Measurements from ENCODE around the gene GLCE. TPM values are rescaled to one million over a fixed set of nuclear protein-coding genes. Genes with fewer than 3 reads are reported as not detected.
"Not testable (repeated sequence)": the region's sequence is repeated elsewhere in the genome, so short reads cannot be mapped to it uniquely, and the experiment has no call there.

GLCE gene
- total and polyA plus RNA-seq, 4 experiments from 2014 or later = 6.1 to 9.0 (median 7.2) TPM

DNA sequence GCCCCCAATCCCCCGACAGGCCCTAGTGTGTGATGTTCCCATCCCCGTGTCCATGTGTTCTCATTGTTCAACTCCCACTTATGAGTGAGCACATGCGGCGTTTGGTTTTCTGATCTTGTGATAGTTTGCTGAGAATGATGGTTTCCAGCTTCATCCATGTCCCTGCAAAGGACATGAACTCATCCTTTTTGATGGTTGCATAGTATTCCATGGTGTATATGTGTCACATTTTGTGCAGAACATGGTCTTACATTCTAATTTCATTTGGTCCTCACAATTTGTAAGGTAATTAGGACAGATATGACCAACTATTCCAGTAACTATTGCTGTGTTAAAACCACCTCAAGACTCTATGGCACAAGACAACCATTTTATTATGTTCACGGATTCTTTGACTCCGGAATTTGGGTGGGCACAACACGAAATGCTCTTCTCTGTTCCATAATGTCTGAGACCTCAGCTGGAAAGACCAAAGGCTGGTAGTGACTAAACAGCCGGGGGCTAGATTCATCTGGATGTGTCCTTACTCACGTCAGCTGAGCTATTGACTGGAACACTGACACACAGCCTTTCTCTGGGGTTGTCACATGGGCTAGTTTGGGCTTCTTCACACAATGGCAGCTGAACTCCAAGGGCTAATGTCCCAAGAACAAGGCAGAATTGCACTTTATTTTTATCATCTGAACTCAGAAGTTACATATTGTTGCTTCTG, 13.6 kb upstream of the GLCE start:
- Mint-ChIP-seq H3K4me3 (no peak overlapping the region), H3K27ac (no peak overlapping the region), H3K4me1 (no peaks in the 10 kb centered on the region), H3K9me3 (peaks cover 0 to 7% (median under 1%) of the 10 kb centered on the region in 8 donors), H3K27me3 (peaks cover 35 to 48% of the 10 kb centered on the region in 2 donors), H3K36me3 (no peaks in the 10 kb centered on the region)
- no peaks in the 10 kb centered on the region for H3K9me3 ChIP-seq (ENCODE audit: control insufficient read depth in 1 of 2, low read length in 2 of 2)
- POLR2A ChIA-PET (ENCODE audit: partially characterized antibody) = no interaction called here
- DNase-seq = no peak
- H3K4me1 ChIP-seq (ENCODE audit: insufficient read depth, low read length) = no peaks in the 10 kb centered on the region
- no peaks in the 10 kb centered on the region for H3K36me3 ChIP-seq (ENCODE audit: insufficient read depth, low read length)
- CTCF ChIA-PET (ENCODE audit: partially characterized antibody) = no interaction called here
- intact Hi-C loops (cut with micrococcal nuclease) = no loop called here
- H3K27ac ChIP-seq (ENCODE audit: low read depth, low read length) = no peak overlapping the region
- H3K27me3 ChIP-seq (ENCODE audit: insufficient read depth, low read length) = no peaks in the 10 kb centered on the region
- H3K4me3 ChIP-seq (ENCODE audit: low read length in 2 of 2) = no peak overlapping the region

DNA sequence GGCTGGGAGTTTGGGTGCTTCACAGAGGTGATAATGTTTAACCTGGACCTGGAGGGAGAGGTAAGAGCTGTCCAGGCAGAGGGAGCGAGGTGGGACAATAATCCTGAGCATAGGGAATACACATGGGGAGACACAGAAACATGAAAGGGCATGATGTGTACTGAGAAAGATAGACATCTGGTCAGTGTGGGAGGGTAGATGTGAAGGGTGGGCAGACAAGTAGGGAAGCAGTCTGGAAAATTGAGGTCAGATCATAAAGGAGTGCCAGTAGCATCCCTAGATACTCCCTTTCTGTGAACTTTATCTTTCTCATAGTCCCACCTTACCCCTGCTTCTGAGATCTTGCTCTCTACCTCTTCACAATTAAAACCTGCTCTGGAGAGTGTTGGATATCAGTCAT, 12.0 kb upstream of the GLCE start:
- H3K27ac ChIP-seq (ENCODE audit: low read depth, low read length) = no peak overlapping the region
- H3K36me3 Mint-ChIP-seq = no peaks in the 10 kb centered on the region
- ChIA-PET CTCF (ENCODE audit: partially characterized antibody) (no interaction called here), POLR2A (ENCODE audit: partially characterized antibody) (no interaction called here)
- no peaks in the 10 kb centered on the region for H3K36me3 ChIP-seq (ENCODE audit: insufficient read depth, low read length)
- no peak overlapping the region for H3K4me3 Mint-ChIP-seq
- H3K9me3 ChIP-seq (ENCODE audit: control insufficient read depth in 1 of 2, low read length in 2 of 2) = no peaks in the 10 kb centered on the region
- no peaks in the 10 kb centered on the region for H3K4me1 ChIP-seq (ENCODE audit: insufficient read depth, low read length)
- H3K4me1 Mint-ChIP-seq = no peaks in the 10 kb centered on the region
- DNase-seq = no peak
- intact Hi-C loops (cut with micrococcal nuclease) = no loop called here
- H3K9me3 Mint-ChIP-seq = peaks cover 0 to 2% (median 0%) of the 10 kb centered on the region in 8 donors
- H3K27me3 ChIP-seq (ENCODE audit: insufficient read depth, low read length) = no peaks in the 10 kb centered on the region
- no peak overlapping the region for H3K27ac Mint-ChIP-seq
- H3K4me3 ChIP-seq (ENCODE audit: low read length in 2 of 2) = no peak overlapping the region
- H3K27me3 Mint-ChIP-seq = peaks cover 39 to 48% of the 10 kb centered on the region in 2 donors

DNA sequence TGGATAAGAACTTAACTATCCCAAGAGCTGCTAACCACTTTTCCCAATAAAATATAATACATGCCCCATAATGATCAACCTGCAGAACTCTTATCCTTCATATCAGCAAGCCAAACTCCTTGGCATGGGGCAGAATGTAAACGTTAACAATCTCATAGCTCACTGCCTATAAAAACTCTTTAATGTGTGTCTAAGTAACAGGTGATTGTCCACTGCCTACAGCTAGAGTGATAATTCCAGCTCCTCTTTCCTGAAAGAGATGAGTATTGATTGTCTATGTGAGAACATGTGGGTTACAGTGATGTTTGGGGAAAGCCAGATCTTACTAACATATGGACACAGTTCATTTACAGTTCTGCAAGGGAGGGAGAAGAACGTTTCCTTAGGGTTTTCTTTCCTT, 11.3 kb upstream of the GLCE start:
- peaks cover 38 to 49% of the 10 kb centered on the region in 2 donors for H3K27me3 Mint-ChIP-seq
- intact Hi-C loops (cut with micrococcal nuclease) = no loop called here
- H3K27me3 ChIP-seq (ENCODE audit: insufficient read depth, low read length) = no peaks in the 10 kb centered on the region
- no peaks in the 10 kb centered on the region for H3K9me3 ChIP-seq (ENCODE audit: control insufficient read depth in 1 of 2, low read length in 2 of 2)
- H3K4me3 ChIP-seq (ENCODE audit: low read length in 2 of 2) = no peak overlapping the region
- no peak for DNase-seq
- no peak overlapping the region for H3K27ac ChIP-seq (ENCODE audit: low read depth, low read length)
- no peak overlapping the region for H3K27ac Mint-ChIP-seq
- H3K4me1 Mint-ChIP-seq = no peaks in the 10 kb centered on the region
- H3K36me3 Mint-ChIP-seq = no peaks in the 10 kb centered on the region
- H3K36me3 ChIP-seq (ENCODE audit: insufficient read depth, low read length) = no peaks in the 10 kb centered on the region
- POLR2A ChIA-PET (ENCODE audit: partially characterized antibody) = no interaction called here
- H3K9me3 Mint-ChIP-seq = peaks cover 0 to 2% (median 0%) of the 10 kb centered on the region in 8 donors
- H3K4me3 Mint-ChIP-seq = no peak overlapping the region
- H3K4me1 ChIP-seq (ENCODE audit: insufficient read depth, low read length) = no peaks in the 10 kb centered on the region
- CTCF ChIA-PET (ENCODE audit: partially characterized antibody) = no interaction called here

DNA sequence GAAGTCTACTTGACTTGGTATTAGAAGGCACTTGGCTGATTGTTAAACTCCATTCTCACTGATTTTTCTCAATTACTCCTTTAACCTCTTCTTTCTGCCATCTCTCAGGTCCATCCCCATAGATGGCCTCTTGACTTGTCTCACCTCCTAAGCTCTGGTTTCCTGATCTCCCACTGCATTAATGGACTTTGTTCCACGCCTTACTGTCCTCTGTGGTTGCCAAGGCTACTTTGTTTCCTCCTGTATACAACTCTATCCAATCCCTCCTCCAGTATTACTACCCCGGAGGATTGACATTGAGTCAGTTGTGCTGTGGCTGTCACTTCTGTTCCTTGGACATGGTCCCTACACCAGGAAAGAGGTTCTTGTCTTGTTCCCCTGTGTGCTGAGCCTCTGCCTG, 10.6 kb upstream of the GLCE start:
- no peak for DNase-seq
- intact Hi-C loops (cut with micrococcal nuclease) = no loop called here
- no peaks in the 10 kb centered on the region for H3K36me3 Mint-ChIP-seq
- no peak overlapping the region for H3K4me3 Mint-ChIP-seq
- Histone ChIP-seq H3K36me3 (ENCODE audit: insufficient read depth, low read length) (no peaks in the 10 kb centered on the region), H3K9me3 (ENCODE audit: control insufficient read depth in 1 of 2, low read length in 2 of 2) (no peaks in the 10 kb centered on the region), H3K27me3 (ENCODE audit: insufficient read depth, low read length) (no peaks in the 10 kb centered on the region), H3K27ac (ENCODE audit: low read depth, low read length) (no peak overlapping the region), H3K4me3 (ENCODE audit: low read length in 2 of 2) (no peak overlapping the region), H3K4me1 (ENCODE audit: insufficient read depth, low read length) (no peaks in the 10 kb centered on the region)
- H3K4me1 Mint-ChIP-seq = no peaks in the 10 kb centered on the region
- H3K9me3 Mint-ChIP-seq = peaks cover 0 to 4% (median 0%) of the 10 kb centered on the region in 8 donors
- POLR2A ChIA-PET (ENCODE audit: partially characterized antibody) = no interaction called here
- H3K27me3 Mint-ChIP-seq = peaks cover 40 to 53% of the 10 kb centered on the region in 2 donors
- H3K27ac Mint-ChIP-seq = no peak overlapping the region
- CTCF ChIA-PET (ENCODE audit: partially characterized antibody) = no interaction called here

DNA sequence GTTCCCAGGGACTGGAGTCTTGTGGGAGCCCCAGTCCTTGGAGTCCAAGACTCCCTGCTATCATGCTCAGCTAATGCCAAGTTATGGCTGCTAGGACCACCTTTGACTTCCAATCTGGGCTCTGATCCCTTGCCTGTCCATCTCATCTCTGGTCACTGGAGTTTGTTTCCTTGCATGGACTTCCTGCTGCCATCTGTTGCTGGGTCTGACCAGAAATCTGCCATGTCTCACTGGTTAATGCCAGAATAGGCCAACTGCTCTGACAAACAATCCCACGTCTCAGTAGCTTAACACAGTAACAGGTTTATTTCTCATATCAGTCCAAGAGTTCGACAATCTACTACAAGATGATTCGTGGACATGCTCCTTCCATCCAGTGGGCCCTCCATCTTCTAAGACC, 10.1 kb upstream of the GLCE start:
- ChIA-PET POLR2A (ENCODE audit: partially characterized antibody) (no interaction called here), CTCF (ENCODE audit: partially characterized antibody) (no interaction called here)
- Histone ChIP-seq H3K27me3 (ENCODE audit: insufficient read depth, low read length) (no peaks in the 10 kb centered on the region), H3K36me3 (ENCODE audit: insufficient read depth, low read length) (no peaks in the 10 kb centered on the region), H3K4me1 (ENCODE audit: insufficient read depth, low read length) (no peaks in the 10 kb centered on the region), H3K27ac (ENCODE audit: low read depth, low read length) (no peak overlapping the region), H3K9me3 (ENCODE audit: control insufficient read depth in 1 of 2, low read length in 2 of 2) (no peaks in the 10 kb centered on the region), H3K4me3 (ENCODE audit: low read length in 2 of 2) (no peak overlapping the region)
- H3K36me3 Mint-ChIP-seq = no peaks in the 10 kb centered on the region
- H3K4me3 Mint-ChIP-seq = no peak overlapping the region
- peaks cover 0 to 4% (median 0%) of the 10 kb centered on the region in 8 donors for H3K9me3 Mint-ChIP-seq
- intact Hi-C loops (cut with micrococcal nuclease) = no loop called here
- DNase-seq = no peak
- no peaks in the 10 kb centered on the region for H3K4me1 Mint-ChIP-seq
- H3K27ac Mint-ChIP-seq = no peak overlapping the region
- H3K27me3 Mint-ChIP-seq = peaks cover 40 to 55% of the 10 kb centered on the region in 2 donors

DNA sequence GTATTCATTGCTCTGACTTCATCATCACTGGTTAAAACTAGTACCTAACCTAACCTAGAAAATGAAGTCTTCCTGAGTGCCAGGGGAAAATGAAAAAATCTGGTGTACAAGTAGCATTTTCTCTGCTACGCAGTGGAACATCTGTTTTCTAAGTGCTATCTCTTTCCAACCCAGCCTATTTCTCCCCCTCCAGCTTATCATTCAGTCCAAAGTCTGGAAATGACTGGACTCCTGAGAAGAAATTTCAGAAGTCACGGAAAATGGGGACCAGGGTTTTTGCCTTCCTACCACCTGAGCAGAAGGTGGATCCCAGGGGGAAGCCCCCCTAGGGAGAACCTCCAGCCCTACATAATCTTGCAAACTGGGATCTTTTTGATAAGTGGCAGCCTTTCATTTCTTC, 9.6 kb upstream of the GLCE start:
- Histone ChIP-seq H3K9me3 (ENCODE audit: control insufficient read depth in 1 of 2, low read length in 2 of 2) (no peaks in the 10 kb centered on the region), H3K4me3 (ENCODE audit: low read length in 2 of 2) (no peak overlapping the region), H3K27ac (ENCODE audit: low read depth, low read length) (no peak overlapping the region), H3K4me1 (ENCODE audit: insufficient read depth, low read length) (no peaks in the 10 kb centered on the region), H3K27me3 (ENCODE audit: insufficient read depth, low read length) (no peaks in the 10 kb centered on the region), H3K36me3 (ENCODE audit: insufficient read depth, low read length) (no peaks in the 10 kb centered on the region)
- CTCF ChIA-PET (ENCODE audit: partially characterized antibody) = no interaction called here
- no peak overlapping the region for H3K4me3 Mint-ChIP-seq
- no peaks in the 10 kb centered on the region for H3K36me3 Mint-ChIP-seq
- intact Hi-C loops (cut with micrococcal nuclease) = no loop called here
- H3K9me3 Mint-ChIP-seq = peaks cover 0 to 4% (median 0%) of the 10 kb centered on the region in 8 donors
- POLR2A ChIA-PET (ENCODE audit: partially characterized antibody) = no interaction called here
- no peak overlapping the region for H3K27ac Mint-ChIP-seq
- no peaks in the 10 kb centered on the region for H3K4me1 Mint-ChIP-seq
- peaks cover 36 to 55% of the 10 kb centered on the region in 2 donors for H3K27me3 Mint-ChIP-seq
- DNase-seq = no peak

DNA sequence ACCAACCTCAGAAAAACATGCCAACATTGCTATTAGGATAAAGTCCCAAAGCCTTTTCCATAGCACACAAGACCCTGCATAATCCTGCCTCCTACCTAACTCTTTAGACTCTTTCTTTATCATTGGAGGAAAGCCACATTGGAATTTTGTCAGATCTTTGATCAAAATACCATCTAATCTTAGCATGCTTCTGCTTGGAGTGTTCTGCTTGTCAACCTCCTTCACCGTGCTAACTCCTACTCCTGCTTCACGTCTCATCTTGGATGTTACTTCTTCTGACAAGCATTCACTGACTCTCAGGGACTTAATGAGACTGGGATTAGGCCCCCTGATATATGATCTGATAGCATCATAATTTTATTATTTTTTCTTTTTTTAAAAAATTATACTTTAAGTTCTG, 7.4 kb upstream of the GLCE start:
- Mint-ChIP-seq H3K27ac (no peak overlapping the region), H3K4me3 (no peak overlapping the region), H3K4me1 (no peaks in the 10 kb centered on the region), H3K36me3 (no peaks in the 10 kb centered on the region), H3K27me3 (peaks cover 33 to 39% of the 10 kb centered on the region in 2 donors), H3K9me3 (peaks cover 0 to 4% (median 0%) of the 10 kb centered on the region in 8 donors)
- intact Hi-C loops (cut with micrococcal nuclease) = no loop called here
- Histone ChIP-seq H3K36me3 (ENCODE audit: insufficient read depth, low read length) (no peaks in the 10 kb centered on the region), H3K27ac (ENCODE audit: low read depth, low read length) (no peak overlapping the region), H3K4me3 (ENCODE audit: low read length in 2 of 2) (no peak overlapping the region), H3K27me3 (ENCODE audit: insufficient read depth, low read length) (no peaks in the 10 kb centered on the region), H3K4me1 (ENCODE audit: insufficient read depth, low read length) (no peaks in the 10 kb centered on the region), H3K9me3 (ENCODE audit: control insufficient read depth in 1 of 2, low read length in 2 of 2) (no peaks in the 10 kb centered on the region)
- ChIA-PET POLR2A (ENCODE audit: partially characterized antibody) (no interaction called here), CTCF (ENCODE audit: partially characterized antibody) (no interaction called here)
- no peak for DNase-seq

DNA sequence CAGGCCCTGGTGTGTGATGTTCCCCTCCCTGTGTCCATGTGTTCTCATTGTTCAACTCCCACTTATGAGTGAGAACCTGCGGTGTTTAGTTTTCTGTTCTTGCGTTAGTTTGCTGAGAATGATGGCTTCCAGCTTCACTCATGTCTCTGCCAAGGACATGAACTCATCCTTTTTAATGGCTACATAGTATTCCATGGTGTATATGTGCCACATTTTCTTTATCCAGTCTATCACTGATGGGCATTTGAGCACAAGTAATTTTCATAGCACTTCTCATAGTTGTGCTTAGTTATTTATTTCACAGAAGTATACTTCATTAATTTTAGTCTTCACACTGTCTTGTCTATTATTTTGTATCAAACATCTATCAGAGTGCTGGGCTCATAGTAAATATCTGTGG, 6.8 kb upstream of the GLCE start:
- H3K36me3 Mint-ChIP-seq; H3K36me3 ChIP-seq (ENCODE audit: insufficient read depth, low read length); intact Hi-C loops (cut with micrococcal nuclease); H3K4me3 Mint-ChIP-seq; H3K4me3 ChIP-seq (ENCODE audit: low read length in 2 of 2); H3K27ac Mint-ChIP-seq; DNase-seq; POLR2A ChIA-PET (ENCODE audit: partially characterized antibody); H3K4me1 ChIP-seq (ENCODE audit: insufficient read depth, low read length); H3K27me3 ChIP-seq (ENCODE audit: insufficient read depth, low read length); H3K4me1 Mint-ChIP-seq; CTCF ChIA-PET (ENCODE audit: partially characterized antibody); H3K9me3 Mint-ChIP-seq; H3K27ac ChIP-seq (ENCODE audit: low read depth, low read length); H3K9me3 ChIP-seq (ENCODE audit: control insufficient read depth in 1 of 2, low read length in 2 of 2): not testable (repeated sequence)
- H3K27me3 Mint-ChIP-seq = peaks cover 28 to 34% of the 10 kb centered on the region in 2 donors
